SH-SY5Y (cell line): ENCODE measurements around the gene VARS2.

Experiments
- GATA2 ChIP-seq: IDR thresholded peaks from 2 replicates; pipeline ENCODE4 v1.6.1; 2011; ENCODE audit warnings: mild to moderate bottlenecking, low read depth, low read length
- GATA3 ChIP-seq: IDR thresholded peaks from 2 replicates; pipeline ENCODE4 v1.6.1; 2011; ENCODE audit warnings: low read depth, mild to moderate bottlenecking, low read length, moderate library complexity

GRCh38 chr6:30913721-30914075, 340 bp upstream of the VARS2 start:
- TF ChIP-seq GATA3 (no peak), GATA2 (no peak)
